Smooth muscle cell (in vitro differentiated cells): ENCODE data around the gene RHOBTB1. TPM values are rescaled to one million over a fixed set of nuclear protein-coding genes. Genes with fewer than 3 reads are reported as not detected.

ENCODE experiments used
- DNase-seq: peaks from one replicate; lab custom pipeline; 2025; ENCODE audit not compliant: unreplicated experiment; lab: John Stamatoyannopoulos, UW
- H2AFZ ChIP-seq: fragments of 200-600 bp; sonication (generic); 2 replicates; pipeline ENCODE4 v1.6.0; 2016; ENCODE audit warnings: antibody characterized with exemption, low read depth, mild to moderate bottlenecking
- H3F3A ChIP-seq: fragments of 200-600 bp; sonication (generic); 2 replicates; pipeline ENCODE4 v1.6.0; 2017; ENCODE audit warnings: antibody characterized with exemption, low read depth
- H3K27ac ChIP-seq: fragments of 200-600 bp; sonication (generic); 2 replicates; pipeline ENCODE4 v1.5.1; 2016; ENCODE audit warnings: low read depth, mild to moderate bottlenecking
- H3K27me3 ChIP-seq: fragments of 200-600 bp; sonication (generic); 2 replicates; pipeline ENCODE4 v1.6.1; 2016; ENCODE audit warnings: low read depth, mild to moderate bottlenecking
- H3K36me3 ChIP-seq: fragments of 200-600 bp; sonication (generic); 2 replicates; pipeline ENCODE4 v1.5.1; 2016; ENCODE audit warnings: low read depth
- H3K4me1 ChIP-seq: fragments of 200-600 bp; sonication (generic); 2 replicates; pipeline ENCODE4 v1.5.1; 2016; ENCODE audit warnings: low read depth
- H3K4me2 ChIP-seq: fragments of 200-600 bp; sonication (generic); 2 replicates; pipeline ENCODE4 v1.6.0; 2016; ENCODE audit warnings: mild to moderate bottlenecking
- H3K4me3 ChIP-seq: fragments of 200-600 bp; sonication (generic); 2 replicates; pipeline ENCODE4 v1.5.1; 2016; ENCODE audit warnings: mild to moderate bottlenecking
- H3K79me2 ChIP-seq: fragments of 200-600 bp; sonication (generic); 2 replicates; pipeline ENCODE4 v1.6.0; 2016; ENCODE audit warnings: low read depth, mild to moderate bottlenecking
- H3K9ac ChIP-seq: fragments of 200-600 bp; sonication (generic); 2 replicates; pipeline ENCODE4 v1.6.0; 2016; ENCODE audit warnings: low read depth
- H3K9me3 ChIP-seq: fragments of 200-600 bp; sonication (generic); replicated peaks from 2 replicates; pipeline ENCODE4 v1.5.1; 2016; ENCODE audit warnings: low read depth
- H4K20me1 ChIP-seq: fragments of 200-600 bp; sonication (generic); 2 replicates; pipeline ENCODE4 v1.6.0; 2016; ENCODE audit warnings: low read depth
- CTCF ChIP-seq: fragments of 200-600 bp; sonication (generic); IDR thresholded peaks from 2 replicates; pipeline ENCODE4 v1.5.1; 2017; ENCODE audit warnings: borderline replicate concordance, mild to moderate bottlenecking, antibody characterized with exemption; ENCODE audit not compliant: insufficient read depth, poor library complexity, severe bottlenecking
- WGBS: methylation state at CpG from one replicate; pipeline ENCODE4 v1.1.7; 2016; ENCODE audit warnings: low lambda C conversion rate; 5-methylcytosine and 5-hydroxymethylcytosine counted together
- polyA plus RNA-seq: library from polyadenylated mRNA; unstranded; fragments of >200 nt; fragmentation: Nextera tagmentation; extraction: Ambion mirVana; gene quantifications from 2 replicates; pipeline ENCODE4 v1.2.1, GENCODE V29; 2016
- total RNA-seq: library from RNA; depleted of rRNA; stranded (reverse); fragments of >200 nt; gene quantifications from 2 replicates; pipeline ENCODE4 v1.2.3, GENCODE V29; 2014

RHOBTB1 gene
- total and polyA plus RNA-seq, 2 experiments from 2014 or later = 33.7 to 49.1 TPM

- no peak overlapping the region for H3K27ac ChIP-seq
- TF ChIP-seq CTCF = no peak
- no peak overlapping the region for H3K4me2 ChIP-seq
- no peak overlapping the region for H3K4me3 ChIP-seq
- no peak for DNase-seq
- H3K27me3 ChIP-seq = no peaks in the 10 kb centered on the region
- no peaks in the 10 kb centered on the region for H4K20me1 ChIP-seq
- no peak overlapping the region for H3K9ac ChIP-seq
- H3K79me2 ChIP-seq = peaks cover 4% of the 10 kb centered on the region
- H3K4me1 ChIP-seq = no peaks in the 10 kb centered on the region
- peaks cover 14% of the 10 kb centered on the region for H3K36me3 ChIP-seq
- 94% methylated on average over 8 of the region's 8 CpGs for WGBS
- H2AFZ ChIP-seq = no peak overlapping the region
- H3K9me3 ChIP-seq = no peaks in the 10 kb centered on the region
- no peaks in the 10 kb centered on the region for H3F3A ChIP-seq
These were observed 51.4 kb downstream of the RHOBTB1 start for GRCh38 chr10:60892571-60892970.

GRCh38 chr10:60890811-60891210 lies 53.2 kb downstream of the RHOBTB1 start:
- H2AFZ ChIP-seq = no peak overlapping the region
- H3K27ac ChIP-seq = no peak overlapping the region
- H3K79me2 ChIP-seq = peaks cover 4% of the 10 kb centered on the region
- H4K20me1 ChIP-seq = peaks cover 3% of the 10 kb centered on the region
- no peaks in the 10 kb centered on the region for H3F3A ChIP-seq
- H3K9ac ChIP-seq = no peak overlapping the region
- no peak for TF ChIP-seq CTCF
- no peaks in the 10 kb centered on the region for H3K4me1 ChIP-seq
- no peak overlapping the region for H3K4me3 ChIP-seq
- H3K9me3 ChIP-seq = no peaks in the 10 kb centered on the region
- no peak for DNase-seq
- 95% methylated on average over 1 of the region's 1 CpG for WGBS
- no peak overlapping the region for H3K4me2 ChIP-seq
- peaks cover 20% of the 10 kb centered on the region for H3K36me3 ChIP-seq
- H3K27me3 ChIP-seq = no peaks in the 10 kb centered on the region

GRCh38 chr10:60883187-60883586 lies 60.8 kb downstream of the RHOBTB1 start:
- no peak overlapping the region for H3K4me3 ChIP-seq
- H3K9me3 ChIP-seq = no peaks in the 10 kb centered on the region
- no peak for DNase-seq
- H3K79me2 ChIP-seq = no peaks in the 10 kb centered on the region
- peaks cover 36% of the 10 kb centered on the region for H3K36me3 ChIP-seq
- no peak overlapping the region for H3K4me2 ChIP-seq
- H3K27me3 ChIP-seq = no peaks in the 10 kb centered on the region
- H4K20me1 ChIP-seq = peaks cover 3% of the 10 kb centered on the region
- no peak overlapping the region for H2AFZ ChIP-seq
- no peak overlapping the region for H3K27ac ChIP-seq
- H3K9ac ChIP-seq = no peak overlapping the region
- WGBS = 89% methylated on average over 6 of the region's 6 CpGs
- TF ChIP-seq CTCF = peak; percentile 28
- H3F3A ChIP-seq = no peaks in the 10 kb centered on the region
- no peaks in the 10 kb centered on the region for H3K4me1 ChIP-seq

- Histone ChIP-seq H2AFZ (no peak overlapping the region), H3K9ac (no peak overlapping the region), H3K36me3 (peaks cover 13% of the 10 kb centered on the region), H3K27ac (no peak overlapping the region), H3F3A (no peaks in the 10 kb centered on the region), H3K4me1 (no peaks in the 10 kb centered on the region), H3K79me2 (no peaks in the 10 kb centered on the region), H3K27me3 (no peaks in the 10 kb centered on the region), H3K4me3 (no peak overlapping the region), H3K4me2 (no peak overlapping the region), H4K20me1 (no peaks in the 10 kb centered on the region), H3K9me3 (no peaks in the 10 kb centered on the region)
- WGBS = 93% methylated on average over 3 of the region's 3 CpGs
- TF ChIP-seq CTCF = no peak
- no peak for DNase-seq
These were observed 65.8 kb downstream of the RHOBTB1 start for GRCh38 chr10:60878224-60878623.
